Measurements from ENCODE around the gene EPS8L1. TPM values are rescaled to one million over a fixed set of nuclear protein-coding genes. Genes with fewer than 3 reads are reported as not detected.

Gene EPS8L1
- polyA plus RNA-seq, 1 donor from 2014 or later, result 25.5 TPM

- Histone ChIP-seq H3K9me2 (ENCODE audit: insufficient read depth, low read length) (no peaks in the 10 kb centered on the region), H3K4me3 (ENCODE audit: low read length) (no peak overlapping the region), H3K79me2 (replicated peaks; ENCODE audit: insufficient read depth, low read length) (no peaks in the 10 kb centered on the region), H3K36me3 (ENCODE audit: insufficient read depth, low read length) (no peaks in the 10 kb centered on the region), H3K27ac (ENCODE audit: low read length) (no peak overlapping the region), H3K9ac (ENCODE audit: low read length) (no peak overlapping the region), H3K4me2 (ENCODE audit: low read length) (no peak overlapping the region), H3K27me3 (ENCODE audit: insufficient read depth, low read depth, low read length) (peaks cover 48% of the 10 kb centered on the region), H4K20me1 (ENCODE audit: insufficient read depth) (no peaks in the 10 kb centered on the region), H2AFZ (ENCODE audit: low read depth, low read length) (no peak overlapping the region), H3F3A (ENCODE audit: insufficient read depth, low read length, poor library complexity, severe bottlenecking) (no peaks in the 10 kb centered on the region), H3K9me3 (ENCODE audit: low read length) (no peaks in the 10 kb centered on the region)
- TF ChIP-seq EP300 (conservative IDR thresholded peaks at IDR 0.05; ENCODE audit: poor library complexity, severe bottlenecking) (no peak), MXI1 (conservative IDR thresholded peaks at IDR 0.05; ENCODE audit: poor library complexity, severe bottlenecking) (no peak), EZH2 (IDR thresholded peaks at IDR 0.05; ENCODE audit: borderline replicate concordance, insufficient read depth, low read length, poor library complexity, severe bottlenecking) (no peak), TAF1 (IDR thresholded peaks at IDR 0.05; ENCODE audit: low read depth) (no peak), SMC3 (conservative IDR thresholded peaks at IDR 0.05; ENCODE audit: poor library complexity) (no peak), REST (IDR thresholded peaks at IDR 0.05; ENCODE audit: borderline replicate concordance) (no peak), POLR2AphosphoS5 (IDR thresholded peaks at IDR 0.05) (no peak), RAD21 (conservative IDR thresholded peaks at IDR 0.05) (no peak)
- TF ChIP-seq, protein P1, sequence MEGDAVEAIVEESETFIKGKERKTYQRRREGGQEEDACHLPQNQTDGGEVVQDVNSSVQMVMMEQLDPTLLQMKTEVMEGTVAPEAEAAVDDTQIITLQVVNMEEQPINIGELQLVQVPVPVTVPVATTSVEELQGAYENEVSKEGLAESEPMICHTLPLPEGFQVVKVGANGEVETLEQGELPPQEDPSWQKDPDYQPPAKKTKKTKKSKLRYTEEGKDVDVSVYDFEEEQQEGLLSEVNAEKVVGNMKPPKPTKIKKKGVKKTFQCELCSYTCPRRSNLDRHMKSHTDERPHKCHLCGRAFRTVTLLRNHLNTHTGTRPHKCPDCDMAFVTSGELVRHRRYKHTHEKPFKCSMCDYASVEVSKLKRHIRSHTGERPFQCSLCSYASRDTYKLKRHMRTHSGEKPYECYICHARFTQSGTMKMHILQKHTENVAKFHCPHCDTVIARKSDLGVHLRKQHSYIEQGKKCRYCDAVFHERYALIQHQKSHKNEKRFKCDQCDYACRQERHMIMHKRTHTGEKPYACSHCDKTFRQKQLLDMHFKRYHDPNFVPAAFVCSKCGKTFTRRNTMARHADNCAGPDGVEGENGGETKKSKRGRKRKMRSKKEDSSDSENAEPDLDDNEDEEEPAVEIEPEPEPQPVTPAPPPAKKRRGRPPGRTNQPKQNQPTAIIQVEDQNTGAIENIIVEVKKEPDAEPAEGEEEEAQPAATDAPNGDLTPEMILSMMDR (IDR thresholded peaks at IDR 0.05; ENCODE audit: poor library complexity, severe bottlenecking), result no peak
Observed at GRCh38 chr19:55071913-55072312, 3.8 kb upstream of the EPS8L1 start.

DNA sequence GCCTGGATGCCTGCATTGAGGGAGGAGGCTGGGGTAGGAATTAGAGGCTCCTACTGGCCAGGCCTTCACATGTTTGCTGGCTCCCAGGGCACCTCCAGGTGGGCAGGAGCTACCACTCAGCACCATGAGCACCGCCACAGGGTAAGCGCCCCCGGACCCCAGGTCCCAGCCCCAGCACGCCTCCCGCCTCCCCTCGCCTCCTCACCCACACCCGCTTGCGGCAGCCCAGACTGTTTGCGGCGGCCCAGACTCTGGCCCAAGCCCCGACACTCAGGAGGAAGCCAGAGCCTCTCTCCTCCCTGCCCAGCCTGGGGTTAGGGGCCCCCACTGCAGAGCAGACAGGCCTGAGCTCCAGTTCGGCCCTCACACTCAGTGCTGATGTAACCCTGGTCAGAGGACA, 652 bp downstream of the EPS8L1 start:
- Histone ChIP-seq H3K9me2 (ENCODE audit: insufficient read depth, low read length) (no peaks in the 10 kb centered on the region), H3K27me3 (ENCODE audit: insufficient read depth, low read depth, low read length) (peaks cover 33% of the 10 kb centered on the region), H4K20me1 (ENCODE audit: insufficient read depth) (no peaks in the 10 kb centered on the region), H2AFZ (ENCODE audit: low read depth, low read length) (no peak overlapping the region), H3K79me2 (replicated peaks; ENCODE audit: insufficient read depth, low read length) (no peaks in the 10 kb centered on the region), H3K9me3 (ENCODE audit: low read length) (no peaks in the 10 kb centered on the region), H3K4me2 (ENCODE audit: low read length) (no peak overlapping the region), H3K9ac (ENCODE audit: low read length) (no peak overlapping the region), H3K36me3 (ENCODE audit: insufficient read depth, low read length) (no peaks in the 10 kb centered on the region), H3K27ac (ENCODE audit: low read length) (no peak overlapping the region), H3K4me3 (ENCODE audit: low read length) (no peak overlapping the region), H3F3A (ENCODE audit: insufficient read depth, low read length, poor library complexity, severe bottlenecking) (no peaks in the 10 kb centered on the region)
- TF ChIP-seq POLR2AphosphoS5 (IDR thresholded peaks at IDR 0.05), result no peak
- TF ChIP-seq SMC3 (conservative IDR thresholded peaks at IDR 0.05; ENCODE audit: poor library complexity), result no peak
- TF ChIP-seq TAF1 (IDR thresholded peaks at IDR 0.05; ENCODE audit: low read depth), result no peak
- no peak for TF ChIP-seq REST (IDR thresholded peaks at IDR 0.05; ENCODE audit: borderline replicate concordance)
- TF ChIP-seq, protein P1 (IDR thresholded peaks at IDR 0.05; ENCODE audit: poor library complexity, severe bottlenecking), result no peak
- TF ChIP-seq EZH2 (IDR thresholded peaks at IDR 0.05; ENCODE audit: borderline replicate concordance, insufficient read depth, low read length, poor library complexity, severe bottlenecking), result no peak
- TF ChIP-seq RAD21 (conservative IDR thresholded peaks at IDR 0.05), result no peak
- no peak for TF ChIP-seq EP300 (conservative IDR thresholded peaks at IDR 0.05; ENCODE audit: poor library complexity, severe bottlenecking)
- TF ChIP-seq MXI1 (conservative IDR thresholded peaks at IDR 0.05; ENCODE audit: poor library complexity, severe bottlenecking), result no peak
